ENCODE data around the gene THEMIS. TPM values are rescaled to one million over a fixed set of nuclear protein-coding genes. Genes with fewer than 3 reads are reported as not detected.

The THEMIS gene
- total and polyA plus RNA-seq, 2 donors (not counting 1 experiment from before 2014, with no cell fraction given), result not detected

GRCh38 chr6:127894051-127894450, 6.8 kb downstream of the THEMIS start:
- H3K79me2 ChIP-seq (ENCODE audit: control insufficient read depth, insufficient read depth, low read length), result no peaks in the 10 kb centered on the region
- no peak overlapping the region for H3K27ac ChIP-seq (ENCODE audit: insufficient read depth, low read length)
- no peak for DNase-seq (ENCODE audit: low read depth in 2 of 2)
- no peaks in the 10 kb centered on the region for H3K36me3 ChIP-seq (ENCODE audit: control insufficient read depth, insufficient read depth, low read length)
- H3K4me2 ChIP-seq (ENCODE audit: extremely low read depth, insufficient read depth, low read length), result no peak overlapping the region
- no peaks in the 10 kb centered on the region for H4K20me1 ChIP-seq (ENCODE audit: control insufficient read depth, extremely low read depth, insufficient read depth, low read length)
- H3K9ac ChIP-seq (ENCODE audit: insufficient read depth, low read length), result no peak overlapping the region
- no peaks in the 10 kb centered on the region for H3K9me3 ChIP-seq (ENCODE audit: control insufficient read depth, insufficient read depth, low read depth, low read length)
- H3K27me3 ChIP-seq (ENCODE audit: control insufficient read depth, insufficient read depth, low read length), result no peaks in the 10 kb centered on the region
- H3K4me3 ChIP-seq (replicated peaks in 1 of 4; ENCODE audit: control extremely low read depth in 1 of 4, insufficient read depth in 1 of 4, low read depth in 3 of 4, low read length in 4 of 4), result no peak overlapping the region
- H2AFZ ChIP-seq (ENCODE audit: low read length), result no peak overlapping the region
- TF ChIP-seq, protein P1, sequence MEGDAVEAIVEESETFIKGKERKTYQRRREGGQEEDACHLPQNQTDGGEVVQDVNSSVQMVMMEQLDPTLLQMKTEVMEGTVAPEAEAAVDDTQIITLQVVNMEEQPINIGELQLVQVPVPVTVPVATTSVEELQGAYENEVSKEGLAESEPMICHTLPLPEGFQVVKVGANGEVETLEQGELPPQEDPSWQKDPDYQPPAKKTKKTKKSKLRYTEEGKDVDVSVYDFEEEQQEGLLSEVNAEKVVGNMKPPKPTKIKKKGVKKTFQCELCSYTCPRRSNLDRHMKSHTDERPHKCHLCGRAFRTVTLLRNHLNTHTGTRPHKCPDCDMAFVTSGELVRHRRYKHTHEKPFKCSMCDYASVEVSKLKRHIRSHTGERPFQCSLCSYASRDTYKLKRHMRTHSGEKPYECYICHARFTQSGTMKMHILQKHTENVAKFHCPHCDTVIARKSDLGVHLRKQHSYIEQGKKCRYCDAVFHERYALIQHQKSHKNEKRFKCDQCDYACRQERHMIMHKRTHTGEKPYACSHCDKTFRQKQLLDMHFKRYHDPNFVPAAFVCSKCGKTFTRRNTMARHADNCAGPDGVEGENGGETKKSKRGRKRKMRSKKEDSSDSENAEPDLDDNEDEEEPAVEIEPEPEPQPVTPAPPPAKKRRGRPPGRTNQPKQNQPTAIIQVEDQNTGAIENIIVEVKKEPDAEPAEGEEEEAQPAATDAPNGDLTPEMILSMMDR (conservative IDR thresholded peaks at IDR 0.05 in 1 of 2, IDR thresholded peaks at IDR 0.05 in 1 of 2; ENCODE audit: low read depth in 1 of 2, low read length in 2 of 2), result no peak
- H3K4me1 ChIP-seq (ENCODE audit: control insufficient read depth, extremely low read depth, insufficient read depth, low read length), result no peaks in the 10 kb centered on the region

DNA sequence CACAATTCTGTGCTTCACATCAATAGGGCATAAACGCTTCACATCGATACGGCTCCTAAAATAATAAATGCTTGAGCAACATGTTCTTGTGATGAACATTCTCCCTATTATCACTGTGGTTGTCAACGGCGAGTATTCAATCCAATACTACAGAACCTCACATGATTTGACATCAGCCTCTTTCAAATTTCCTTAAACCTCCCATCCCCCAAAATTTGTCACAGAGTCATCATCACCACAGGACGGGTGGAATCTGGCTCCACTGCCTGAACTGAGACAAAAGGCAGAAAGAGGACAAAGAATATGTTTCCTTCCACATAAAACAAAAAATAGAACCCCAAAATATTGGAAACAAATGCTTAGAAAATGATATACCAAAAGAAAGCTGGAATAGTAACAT, 7.3 kb downstream of the THEMIS start:
- DNase-seq (ENCODE audit: low read depth in 2 of 2), result no peak
- Histone ChIP-seq H2AFZ (ENCODE audit: low read length) (no peak overlapping the region), H3K4me1 (ENCODE audit: control insufficient read depth, extremely low read depth, insufficient read depth, low read length) (no peaks in the 10 kb centered on the region), H3K9me3 (ENCODE audit: control insufficient read depth, insufficient read depth, low read depth, low read length) (no peaks in the 10 kb centered on the region), H3K4me2 (ENCODE audit: extremely low read depth, insufficient read depth, low read length) (no peak overlapping the region), H3K4me3 (replicated peaks in 1 of 4; ENCODE audit: control extremely low read depth in 1 of 4, insufficient read depth in 1 of 4, low read depth in 3 of 4, low read length in 4 of 4) (no peak overlapping the region), H3K79me2 (ENCODE audit: control insufficient read depth, insufficient read depth, low read length) (no peaks in the 10 kb centered on the region), H3K9ac (ENCODE audit: insufficient read depth, low read length) (no peak overlapping the region), H3K27ac (ENCODE audit: insufficient read depth, low read length) (no peak overlapping the region), H3K36me3 (ENCODE audit: control insufficient read depth, insufficient read depth, low read length) (no peaks in the 10 kb centered on the region), H3K27me3 (ENCODE audit: control insufficient read depth, insufficient read depth, low read length) (no peaks in the 10 kb centered on the region), H4K20me1 (ENCODE audit: control insufficient read depth, extremely low read depth, insufficient read depth, low read length) (no peaks in the 10 kb centered on the region)
- TF ChIP-seq, protein P1 (conservative IDR thresholded peaks at IDR 0.05 in 1 of 2, IDR thresholded peaks at IDR 0.05 in 1 of 2; ENCODE audit: low read depth in 1 of 2, low read length in 2 of 2), result no peak
- no peak for TF ChIP-seq EZH2 (IDR thresholded peaks at IDR 0.05; ENCODE audit: low read length, missing control alignments)

- Histone ChIP-seq H2AFZ (ENCODE audit: low read length) (no peak overlapping the region), H3K9ac (ENCODE audit: insufficient read depth, low read length) (no peak overlapping the region), H3K4me1 (ENCODE audit: control insufficient read depth, extremely low read depth, insufficient read depth, low read length) (no peaks in the 10 kb centered on the region), H4K20me1 (ENCODE audit: control insufficient read depth, extremely low read depth, insufficient read depth, low read length) (no peaks in the 10 kb centered on the region), H3K4me2 (ENCODE audit: extremely low read depth, insufficient read depth, low read length) (no peak overlapping the region), H3K79me2 (ENCODE audit: control insufficient read depth, insufficient read depth, low read length) (no peaks in the 10 kb centered on the region), H3K36me3 (ENCODE audit: control insufficient read depth, insufficient read depth, low read length) (no peaks in the 10 kb centered on the region), H3K27me3 (ENCODE audit: control insufficient read depth, insufficient read depth, low read length) (no peaks in the 10 kb centered on the region), H3K4me3 (replicated peaks in 1 of 4; ENCODE audit: control extremely low read depth in 1 of 4, insufficient read depth in 1 of 4, low read depth in 3 of 4, low read length in 4 of 4) (no peak overlapping the region), H3K9me3 (ENCODE audit: control insufficient read depth, insufficient read depth, low read depth, low read length) (no peaks in the 10 kb centered on the region), H3K27ac (ENCODE audit: insufficient read depth, low read length) (no peak overlapping the region)
- DNase-seq (ENCODE audit: low read depth in 2 of 2), result no peak
- no peak for TF ChIP-seq EZH2 (IDR thresholded peaks at IDR 0.05; ENCODE audit: low read length, missing control alignments)
- TF ChIP-seq, protein P1 (conservative IDR thresholded peaks at IDR 0.05 in 1 of 2, IDR thresholded peaks at IDR 0.05 in 1 of 2; ENCODE audit: low read depth in 1 of 2, low read length in 2 of 2), result no peak
Observed at GRCh38 chr6:127891731-127892326, 9.0 kb downstream of the THEMIS start.

All from fibroblast of lung (primary cell).